Muscle of arm (tissue), 12 donors: ENCODE data around the gene RGS17. TPM values are rescaled to one million over a fixed set of nuclear protein-coding genes. Genes with fewer than 3 reads are reported as not detected.

ENCODE experiments used
- DNase-seq: peaks from one replicate; pipeline ENCODE4 v3.0.0-alpha.2; 2013
- polyA plus RNA-seq, 12 donors: library from polyadenylated mRNA; unstranded; fragments of 120-200 nt; gene quantifications; one replicate each; pipeline ENCODE4 v1.2.1, GENCODE V29; 2013; ENCODE audit not compliant: insufficient read length in 12 of 12

Gene RGS17
- polyA plus RNA-seq, 12 donors: 0.78 to 4.3 (median 1.1) TPM; not detected in 1

- no peak for DNase-seq
These were observed 45.8 kb downstream of the RGS17 start for GRCh38 chr6:153085239-153085638.

GRCh38 chr6:153084393-153084792 lies 46.7 kb downstream of the RGS17 start:
- DNase-seq: no peak

- DNase-seq: no peak
These were observed 47.2 kb downstream of the RGS17 start for GRCh38 chr6:153083869-153084268.

GRCh38 chr6:153081914-153082313 lies 49.2 kb downstream of the RGS17 start:
- DNase-seq: no peak

- DNase-seq: no peak
These were observed 54.7 kb downstream of the RGS17 start for GRCh38 chr6:153076431-153076830.

GRCh38 chr6:153074761-153075160 lies 56.3 kb downstream of the RGS17 start:
- DNase-seq: no peak

- no peak for DNase-seq
These were observed 57.2 kb downstream of the RGS17 start for GRCh38 chr6:153073841-153074240.

- no peak for DNase-seq
These were observed 60.3 kb downstream of the RGS17 start for GRCh38 chr6:153070756-153071155.

GRCh38 chr6:153069897-153070296 lies 61.2 kb downstream of the RGS17 start:
- DNase-seq: no peak

GRCh38 chr6:153065222-153065621 lies 65.9 kb downstream of the RGS17 start:
- no peak for DNase-seq

- DNase-seq: no peak
These were observed 67.1 kb downstream of the RGS17 start for GRCh38 chr6:153063936-153064335.

- no peak for DNase-seq
These were observed 68.6 kb downstream of the RGS17 start for GRCh38 chr6:153062516-153062915.

GRCh38 chr6:153059757-153060156 lies 71.3 kb downstream of the RGS17 start:
- DNase-seq: no peak

GRCh38 chr6:153059311-153059710 lies 71.8 kb downstream of the RGS17 start:
- DNase-seq: no peak

- DNase-seq: no peak
These were observed 72.2 kb downstream of the RGS17 start for GRCh38 chr6:153058909-153059308.

- no peak for DNase-seq
These were observed 72.8 kb downstream of the RGS17 start for GRCh38 chr6:153058291-153058690.

- DNase-seq: no peak
These were observed 74.8 kb downstream of the RGS17 start for GRCh38 chr6:153056308-153056707.

- no peak for DNase-seq
These were observed 79.3 kb downstream of the RGS17 start for GRCh38 chr6:153051801-153052200.

GRCh38 chr6:153048631-153049030 lies 82.5 kb downstream of the RGS17 start:
- DNase-seq: no peak

- no peak for DNase-seq
These were observed 83.7 kb downstream of the RGS17 start for GRCh38 chr6:153047386-153047785.

- no peak for DNase-seq
These were observed 85.8 kb downstream of the RGS17 start for GRCh38 chr6:153045271-153045670.

- DNase-seq: no peak
These were observed 86.8 kb downstream of the RGS17 start for GRCh38 chr6:153044295-153044694.

- no peak for DNase-seq
These were observed 87.4 kb downstream of the RGS17 start for GRCh38 chr6:153043719-153044118.

- DNase-seq: no peak
These were observed 92.6 kb downstream of the RGS17 start for GRCh38 chr6:153038378-153039057.
